GM23248 (cell line): ENCODE results near the gene FAM156A.
"Not testable (repeated sequence)": the region's sequence is repeated elsewhere in the genome, so short reads cannot be mapped to it uniquely, and the experiment has no call there.

Experiments used
- EZH2 ChIP-seq: fragments of 200-600 bp; sonication (generic); IDR thresholded peaks from 2 replicates; pipeline ENCODE4 v1.6.1; 2018; ENCODE audit warnings: antibody characterized with exemption, mild to moderate bottlenecking; ENCODE audit not compliant: insufficient read depth, poor library complexity, severe bottlenecking
- EZH2phosphoT487 ChIP-seq: fragments of 200-600 bp; sonication (generic); IDR thresholded peaks from 2 replicates; pipeline ENCODE4 v1.6.1; 2018; ENCODE audit warnings: antibody characterized with exemption, moderate library complexity, mild to moderate bottlenecking, low read depth; ENCODE audit not compliant: insufficient read depth

DNA sequence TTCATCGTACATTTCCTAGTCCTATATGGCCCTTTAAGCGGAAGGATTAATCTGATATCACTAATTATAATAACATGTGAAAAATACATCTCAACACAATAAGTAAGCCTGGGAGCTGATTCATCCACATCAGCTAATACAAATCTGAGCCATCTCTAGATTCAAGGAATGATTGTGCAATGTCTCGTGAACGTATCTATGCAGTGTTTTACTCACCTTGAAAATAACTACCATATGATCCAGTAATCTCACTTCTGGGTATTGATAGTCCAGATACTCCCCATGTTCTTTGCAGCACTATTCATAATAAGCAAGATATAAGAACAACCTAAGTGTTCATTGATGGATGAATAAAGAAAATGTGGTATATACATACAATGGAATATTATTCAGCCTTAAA is 17.6 kb downstream of the FAM156A start:
- not testable (repeated sequence) for TF ChIP-seq EZH2, EZH2phosphoT487
